ENCODE data around the gene ARHGEF11.

Gene ARHGEF11

DNA sequence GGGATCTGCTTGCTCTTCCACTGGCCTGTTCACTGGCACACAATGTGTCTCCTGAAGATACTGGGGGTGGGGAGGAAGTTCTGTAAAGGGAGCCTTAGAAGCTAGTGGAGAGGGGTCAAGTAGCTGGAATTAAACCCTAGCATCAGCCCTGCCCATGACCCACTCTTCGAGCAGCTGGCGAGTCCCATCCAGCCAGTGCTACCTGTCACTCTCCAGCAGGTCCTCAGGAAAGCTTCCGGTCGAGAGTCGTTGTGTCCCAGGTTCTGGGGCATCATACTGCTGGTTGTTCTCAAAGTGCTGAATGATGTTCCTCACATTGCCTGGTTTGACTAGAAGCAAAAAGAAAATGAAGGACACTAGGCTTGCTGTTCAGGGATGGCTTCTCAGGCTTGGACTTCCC, 94.2 kb downstream of the ARHGEF11 start:
- no peak for DNase-seq (ENCODE audit: low spot score)

DNA sequence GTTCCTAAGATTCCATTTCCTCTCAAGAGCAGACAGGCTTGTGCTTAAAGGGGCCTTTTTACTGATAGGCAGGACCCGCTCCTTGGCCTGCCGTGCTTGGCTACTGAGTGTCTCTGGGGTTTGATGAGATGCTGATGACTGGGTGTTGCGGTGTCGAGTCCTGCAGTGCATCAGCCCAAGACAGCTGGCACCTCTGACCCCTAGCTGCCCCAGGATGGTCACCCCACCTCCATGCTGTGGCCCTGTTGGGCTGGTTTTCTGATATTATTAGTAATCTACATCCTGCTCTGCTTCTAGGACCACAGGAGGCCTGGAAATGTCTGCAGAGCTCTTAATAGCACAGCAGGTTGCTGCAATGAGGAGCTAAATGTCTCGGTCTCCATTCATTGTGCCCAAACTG, 96.4 kb downstream of the ARHGEF11 start:
- DNase-seq (ENCODE audit: low spot score): no peak

DNA sequence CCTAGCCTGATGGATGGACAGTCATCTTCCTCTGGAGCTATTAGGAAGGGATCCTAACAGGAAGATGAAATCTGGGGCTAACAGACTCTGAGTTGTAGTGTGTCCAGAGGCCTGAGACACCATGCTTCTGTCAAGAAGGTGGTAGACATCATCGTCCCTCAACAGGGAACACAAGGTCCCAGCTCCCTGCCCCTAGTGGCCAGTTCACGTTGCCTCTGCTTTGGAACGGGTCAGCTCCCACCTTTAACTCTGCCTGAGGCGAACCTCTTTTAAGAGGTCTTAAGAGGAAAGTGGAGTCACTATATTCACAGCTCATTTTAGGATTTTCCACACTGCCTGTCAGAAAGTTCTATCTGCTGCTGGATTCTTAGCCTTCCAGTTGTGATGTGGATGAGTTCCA, 96.8 kb downstream of the ARHGEF11 start:
- DNase-seq (ENCODE audit: low spot score): no peak

DNA sequence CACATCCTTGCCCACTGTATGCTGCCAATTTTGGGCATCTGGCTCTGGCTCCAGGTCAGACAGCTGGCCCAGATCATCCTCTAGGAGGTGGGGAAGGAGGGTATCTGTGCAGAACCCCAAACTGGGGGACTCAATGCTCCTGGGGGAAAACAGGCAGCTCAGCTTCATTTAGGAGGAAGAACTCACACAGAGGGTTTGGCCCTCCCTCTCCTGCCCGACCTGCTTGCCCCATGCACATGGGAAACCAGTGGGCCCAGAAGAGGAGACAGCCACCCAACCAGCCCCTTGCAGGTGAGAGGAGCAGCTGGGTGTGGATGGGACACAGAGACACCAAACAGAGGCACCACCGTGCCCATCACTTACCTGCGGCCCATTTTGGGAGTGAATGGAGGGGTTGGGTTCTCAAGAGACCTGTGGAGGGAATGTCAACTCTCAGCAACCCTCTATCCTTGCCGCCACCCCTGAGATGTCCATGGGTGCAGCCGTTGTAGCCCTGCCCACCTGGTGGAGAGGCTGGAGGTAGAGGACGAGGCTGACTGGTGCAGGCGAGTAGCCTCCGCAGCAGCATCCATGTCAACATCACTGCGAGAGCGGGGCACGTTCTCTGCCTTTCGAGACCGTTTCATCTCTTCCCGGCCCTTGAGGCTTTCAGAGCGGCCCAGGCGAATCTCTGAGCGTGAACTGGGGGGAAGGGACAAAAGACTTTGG, 97.6 kb downstream of the ARHGEF11 start:
- DNase-seq (ENCODE audit: low spot score): no peak

DNA sequence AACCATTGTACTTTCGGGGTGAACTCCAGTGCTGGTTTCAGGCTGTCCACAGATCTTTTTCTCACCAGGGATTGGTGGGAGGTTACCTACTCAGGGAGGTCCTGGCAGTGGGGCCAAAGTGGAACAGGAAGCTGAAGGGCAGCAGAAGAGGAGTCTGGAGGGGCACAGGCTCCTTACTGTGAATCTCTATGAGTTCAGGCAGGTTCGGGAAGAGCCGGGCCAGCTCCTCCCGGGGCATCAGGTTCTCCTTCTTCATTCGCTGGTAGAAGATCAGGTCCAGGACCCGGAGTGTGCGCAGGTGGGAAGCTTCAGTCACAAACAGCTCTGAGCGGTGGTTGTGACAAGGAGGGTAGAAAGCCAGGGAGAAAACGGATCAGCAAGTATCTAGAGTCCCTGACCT, 98.4 kb downstream of the ARHGEF11 start:
- no peak for DNase-seq (ENCODE audit: low spot score)

DNA sequence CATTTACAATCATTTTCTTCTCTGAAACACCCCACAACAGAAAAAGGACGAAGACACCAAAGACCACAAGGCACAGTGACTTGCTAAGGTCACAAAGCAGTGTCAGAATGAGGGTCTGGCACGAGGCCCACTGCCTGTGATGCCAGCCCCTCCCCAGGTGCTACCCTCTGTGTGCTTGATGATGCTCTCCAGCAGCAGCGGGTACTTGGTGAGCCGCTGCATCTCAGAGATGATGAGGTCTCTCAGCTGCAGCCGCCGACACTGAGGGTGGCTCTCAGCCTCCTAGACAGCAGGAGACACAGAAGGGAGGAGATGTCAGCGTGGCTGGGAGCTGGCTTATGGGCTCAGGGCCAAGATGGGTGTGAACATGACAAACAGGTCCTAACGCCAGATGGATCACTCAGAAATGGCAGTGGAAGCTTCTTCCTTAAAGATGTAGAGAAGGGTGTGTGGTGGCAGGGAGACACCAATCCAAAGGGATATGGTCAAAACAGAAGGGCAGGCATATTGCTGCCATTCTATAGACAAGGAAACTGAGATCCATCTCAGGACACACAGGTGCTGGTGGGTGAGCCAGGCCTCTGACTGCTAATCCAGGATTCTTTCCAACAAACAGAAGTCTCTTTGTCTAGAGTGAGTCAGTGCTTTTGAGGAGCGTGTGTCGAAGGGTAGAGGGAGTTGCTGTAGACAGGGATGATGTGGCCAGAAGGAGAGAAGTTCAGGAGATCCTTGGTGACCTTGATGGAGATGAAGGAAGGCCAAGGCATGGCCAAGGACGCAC, 99.5 kb downstream of the ARHGEF11 start:
- no peak for DNase-seq (ENCODE audit: low spot score)

DNA sequence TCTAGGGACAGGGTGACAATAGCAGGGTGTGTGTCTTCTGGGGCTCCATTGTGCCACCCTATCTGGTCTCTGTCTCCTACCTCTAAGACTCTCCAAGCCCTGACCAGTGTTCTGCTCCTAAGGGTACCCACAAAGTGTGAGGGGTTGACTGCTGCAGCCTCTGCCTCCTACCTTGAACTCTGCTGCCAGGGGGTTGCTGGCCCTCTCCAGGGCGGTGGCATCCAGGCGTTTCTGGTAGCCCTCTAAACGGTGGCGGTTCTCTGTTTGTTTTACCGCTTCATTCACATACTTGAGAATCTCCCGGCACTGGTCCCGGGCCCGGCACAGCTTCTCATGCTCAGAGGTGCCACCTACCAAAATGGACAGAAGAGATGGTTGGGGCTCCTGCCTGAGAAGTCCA, 100.7 kb downstream of the ARHGEF11 start:
- no peak for DNase-seq (ENCODE audit: low spot score)

DNA sequence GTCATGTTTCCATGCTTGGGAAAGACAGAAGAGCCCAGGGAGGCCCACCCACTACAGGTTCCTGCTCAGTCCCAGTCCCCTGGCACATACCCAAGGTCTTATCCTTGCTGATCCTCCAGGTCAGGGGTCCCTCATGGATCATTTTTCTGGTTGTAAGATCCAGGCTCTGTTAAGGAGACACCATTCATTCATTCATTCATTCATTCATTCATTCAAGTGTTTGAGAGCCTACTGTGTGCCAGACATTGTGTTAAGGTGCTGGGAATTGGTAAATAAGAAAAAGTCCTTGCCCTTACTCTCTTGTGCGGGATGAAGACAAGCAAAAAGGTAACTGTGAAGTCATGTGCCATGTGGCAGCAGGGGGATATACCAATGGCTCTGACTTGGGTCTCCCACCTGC, 101.3 kb downstream of the ARHGEF11 start:
- no peak for DNase-seq (ENCODE audit: low spot score)

DNA sequence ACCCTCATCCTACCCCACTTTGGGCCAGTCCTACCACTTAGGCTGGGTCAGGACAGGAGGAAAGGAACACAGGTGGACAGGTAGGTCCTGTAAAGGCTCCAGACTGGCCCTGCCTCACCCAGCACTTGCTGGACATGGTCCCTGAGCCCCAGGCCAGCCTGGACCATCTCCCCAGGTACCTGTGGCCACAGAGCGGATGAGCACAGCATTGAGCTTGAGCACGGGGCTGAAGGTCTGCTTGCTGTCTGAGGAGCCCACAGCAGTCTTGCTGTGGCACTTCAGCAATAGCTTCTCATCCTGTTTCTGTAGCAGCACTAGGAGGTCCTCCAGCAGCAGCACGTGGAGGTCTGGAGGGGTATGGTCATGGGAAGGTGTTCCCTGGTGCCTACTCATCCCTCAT, 101.8 kb downstream of the ARHGEF11 start:
- no peak for DNase-seq (ENCODE audit: low spot score)

DNA sequence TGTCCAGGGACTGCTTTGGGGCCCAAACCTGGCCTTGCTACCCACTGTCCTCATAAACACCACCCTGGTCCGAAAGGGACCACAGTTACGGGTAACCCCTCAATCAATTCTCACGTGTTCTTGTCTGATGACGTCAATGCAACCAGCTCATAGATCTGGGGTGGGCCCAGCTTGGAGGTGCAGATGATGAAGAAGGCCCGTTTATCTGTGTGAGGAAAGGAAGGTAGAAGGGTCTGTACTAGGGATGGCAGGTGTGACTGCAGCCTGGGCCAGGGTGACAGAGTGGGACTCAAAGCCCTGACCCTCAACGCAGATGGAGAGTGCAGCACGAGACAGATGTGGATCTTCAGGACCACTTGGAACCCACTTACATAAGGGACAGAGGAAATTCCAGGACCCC, 103.0 kb downstream of the ARHGEF11 start:
- DNase-seq (ENCODE audit: low spot score): no peak

DNA sequence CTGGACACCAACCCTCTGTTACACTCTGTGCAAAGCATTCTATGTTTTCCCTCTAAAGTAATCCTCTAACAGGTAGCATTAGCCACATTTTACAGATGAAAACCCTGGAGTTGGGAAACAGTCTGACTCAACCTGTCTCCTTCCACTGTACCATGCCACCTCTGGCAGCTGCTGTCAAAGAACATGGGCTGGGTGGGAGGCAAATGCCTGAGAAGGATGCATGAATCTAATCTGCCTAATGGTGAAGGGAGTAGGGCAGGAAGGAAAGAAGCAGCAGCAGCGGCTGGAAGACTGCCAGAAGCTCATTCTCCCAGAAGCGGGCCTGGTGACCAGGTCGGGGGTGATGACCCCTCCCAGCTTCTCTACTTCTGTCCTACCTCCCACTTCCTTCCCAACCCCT, 103.4 kb downstream of the ARHGEF11 start:
- DNase-seq (ENCODE audit: low spot score): no peak

DNA sequence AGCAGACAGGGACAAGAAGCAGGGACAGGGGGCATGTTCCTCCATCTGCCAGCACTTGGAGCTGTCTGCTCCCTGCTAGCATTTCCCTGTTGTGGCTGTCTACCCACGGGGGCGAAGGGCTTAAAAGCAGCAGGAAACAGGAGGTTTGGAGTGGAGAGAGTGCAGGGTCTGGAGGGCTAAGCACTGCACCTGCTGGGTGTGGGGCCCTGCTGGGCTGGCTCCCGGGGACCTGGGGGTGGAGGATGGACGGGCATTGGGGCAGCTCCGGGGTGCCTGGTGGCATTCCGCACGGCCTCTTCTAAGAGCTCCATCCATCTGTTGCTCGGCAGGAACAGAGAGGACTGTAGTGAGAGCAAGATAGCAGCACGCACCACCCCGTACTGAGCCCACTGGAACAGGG, 103.9 kb downstream of the ARHGEF11 start:
- DNase-seq (ENCODE audit: low spot score): no peak

DNA sequence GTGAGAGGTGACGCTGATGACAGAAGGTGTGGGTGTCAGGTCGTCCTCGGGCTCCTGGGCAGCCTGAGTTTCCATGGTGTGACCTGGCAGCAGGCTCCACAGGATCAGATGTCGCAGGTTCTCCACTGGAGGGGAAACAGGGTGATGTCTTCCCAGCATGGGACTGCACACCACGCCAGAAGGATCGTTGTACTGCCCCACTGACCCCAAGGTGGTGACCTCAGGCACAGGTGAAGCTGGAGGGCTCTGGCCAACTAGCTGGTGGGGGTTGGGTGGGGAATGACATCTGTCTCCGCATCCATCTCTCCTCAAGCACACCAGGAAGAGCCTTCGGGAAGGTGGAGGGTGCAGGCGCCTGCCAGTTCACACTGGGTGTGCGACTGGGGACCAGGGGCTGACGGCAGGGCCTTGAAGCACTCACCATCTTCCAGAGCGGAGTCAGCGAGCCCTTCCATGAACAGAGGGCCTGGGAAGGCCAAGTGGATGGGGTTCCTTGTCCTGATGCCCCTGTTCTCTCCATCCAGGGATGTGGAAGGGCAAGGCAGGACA, 105.7 kb downstream of the ARHGEF11 start:
- no peak for DNase-seq (ENCODE audit: low spot score)

DNA sequence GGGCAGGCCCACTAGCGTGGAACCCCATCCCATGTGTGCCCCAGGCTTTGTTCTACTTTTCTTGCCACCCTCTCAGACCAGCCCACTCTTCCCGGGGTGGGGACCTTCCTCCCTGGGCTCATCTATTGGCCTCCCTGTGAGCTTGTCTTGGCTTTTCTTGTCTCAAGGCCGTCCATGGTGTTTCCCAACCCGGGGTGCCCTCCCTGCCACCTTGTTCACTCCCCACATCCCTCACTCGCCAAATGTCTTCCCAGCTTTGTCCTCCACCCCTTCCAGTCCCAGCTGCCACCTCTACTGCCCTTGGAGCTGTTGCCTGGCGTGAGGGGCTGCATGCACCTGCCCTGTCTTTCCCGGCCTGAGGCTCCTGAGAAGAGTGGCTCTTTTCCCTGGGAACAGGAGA, 106.7 kb downstream of the ARHGEF11 start:
- no peak for DNase-seq (ENCODE audit: low spot score)

DNA sequence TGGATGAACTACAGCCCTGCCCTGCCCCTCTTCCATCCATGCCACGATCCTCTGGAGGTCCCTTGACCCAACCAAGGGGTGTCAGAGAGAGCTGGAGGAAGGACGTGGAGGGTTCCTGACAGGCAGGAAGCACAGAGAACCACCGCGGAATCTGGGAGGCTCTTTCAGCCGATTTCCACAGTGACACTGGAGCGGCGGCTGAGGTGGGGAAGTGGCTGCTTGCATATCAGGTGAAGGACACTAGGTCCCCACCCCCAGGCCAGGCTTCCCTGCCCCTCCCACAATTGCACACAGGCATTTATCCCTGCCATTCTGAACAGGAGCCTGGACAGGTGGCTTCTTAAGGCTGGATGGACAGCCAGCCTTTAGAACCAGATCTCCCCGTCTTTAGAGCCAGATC, 107.7 kb downstream of the ARHGEF11 start:
- no peak for DNase-seq (ENCODE audit: low spot score)

DNA sequence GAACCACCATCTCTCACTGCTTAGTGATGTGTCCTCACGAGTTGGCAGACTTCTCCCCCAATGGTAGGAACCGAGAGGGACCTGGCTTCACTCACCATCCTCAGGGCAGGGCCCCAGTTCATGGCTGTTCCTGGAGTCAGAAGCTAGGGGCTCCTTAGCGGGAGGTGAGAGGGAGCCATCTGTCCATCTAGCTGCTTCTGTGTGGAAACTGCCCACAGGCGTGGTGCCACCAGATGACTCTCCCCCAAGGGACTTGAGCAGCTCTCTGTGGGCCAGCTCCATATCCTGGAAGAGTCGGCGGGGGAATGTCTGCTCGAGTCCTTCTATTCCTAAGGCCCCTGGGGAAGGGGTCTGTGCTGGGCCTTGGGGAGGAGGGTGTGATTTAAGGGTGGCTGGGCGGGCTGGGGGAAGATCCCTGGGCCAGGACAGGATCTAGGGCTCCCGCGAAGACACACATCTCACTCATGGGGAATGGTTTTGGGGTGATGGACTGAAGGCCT, 108.8 kb downstream of the ARHGEF11 start:
- DNase-seq (ENCODE audit: low spot score): no peak

DNA sequence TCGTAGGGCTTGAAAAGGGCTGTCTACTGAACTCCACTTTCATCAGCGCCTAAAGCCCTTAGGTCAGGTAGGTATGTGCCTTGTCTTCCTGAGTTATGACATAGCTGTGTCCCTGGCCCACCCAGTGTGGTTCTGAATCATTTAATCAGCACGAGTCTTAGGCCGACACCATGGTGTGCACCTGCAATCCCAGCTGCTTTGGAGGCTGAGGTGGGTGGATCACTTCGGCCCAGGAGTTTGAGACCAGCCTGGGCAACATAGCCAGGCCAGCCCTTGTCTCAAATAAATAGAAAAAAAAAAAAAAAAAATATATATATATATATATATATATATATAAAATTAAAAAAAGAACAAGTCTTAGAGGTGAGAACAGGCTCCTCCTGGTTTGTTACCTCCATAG, 109.4 kb downstream of the ARHGEF11 start:
- no peak for DNase-seq (ENCODE audit: low spot score)

DNA sequence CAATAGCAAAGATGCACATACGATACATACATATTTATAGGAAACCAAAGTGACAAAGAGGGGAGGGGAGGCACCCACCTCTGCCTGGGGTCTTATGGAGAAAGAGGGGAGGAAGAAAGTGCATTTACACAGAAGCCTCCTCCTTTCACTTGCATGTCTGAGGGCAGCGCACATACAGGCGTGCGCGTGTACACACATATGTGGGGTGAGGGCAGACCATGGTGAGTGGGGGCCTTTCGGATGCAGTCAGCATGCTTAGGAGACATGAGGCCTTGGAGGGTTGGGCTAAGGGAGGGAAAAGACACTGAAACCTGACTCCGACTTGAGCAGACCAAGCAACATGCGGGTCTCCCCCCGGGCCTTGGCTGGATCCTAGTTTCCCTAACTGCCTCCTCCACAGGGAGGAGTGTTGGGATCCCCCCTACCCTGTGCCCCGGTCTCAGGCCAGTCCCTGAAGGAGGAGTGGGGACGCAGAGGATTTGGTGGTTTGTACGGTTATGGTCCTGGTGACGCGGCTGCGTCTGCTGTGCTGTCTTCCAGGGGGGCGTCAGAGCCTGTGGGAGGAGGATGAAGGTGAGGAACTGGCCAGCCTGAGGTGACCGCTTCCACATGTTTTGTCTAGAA, 109.9 kb downstream of the ARHGEF11 start:
- DNase-seq (ENCODE audit: low spot score): no peak

DNA sequence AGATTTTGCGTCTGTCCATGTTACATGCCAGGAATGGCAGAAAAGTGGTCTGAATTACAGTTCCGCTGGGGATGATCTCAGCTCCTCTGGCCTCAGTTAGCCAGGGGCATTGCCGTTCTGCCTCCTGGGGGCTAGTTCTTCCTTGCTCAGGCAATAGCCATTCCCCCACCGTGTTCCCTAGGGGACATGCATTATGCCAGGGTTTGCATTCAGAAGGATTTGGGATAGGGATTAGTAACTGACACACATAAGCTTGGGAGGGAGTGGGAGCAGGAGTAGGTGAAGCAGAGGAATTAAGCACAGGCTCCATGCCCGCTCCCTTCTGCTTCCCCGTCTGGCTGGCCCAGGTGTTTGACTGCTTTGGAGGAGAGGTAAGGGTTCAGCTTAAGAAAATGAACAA, 112.4 kb downstream of the ARHGEF11 start:
- DNase-seq (ENCODE audit: low spot score): no peak

DNA sequence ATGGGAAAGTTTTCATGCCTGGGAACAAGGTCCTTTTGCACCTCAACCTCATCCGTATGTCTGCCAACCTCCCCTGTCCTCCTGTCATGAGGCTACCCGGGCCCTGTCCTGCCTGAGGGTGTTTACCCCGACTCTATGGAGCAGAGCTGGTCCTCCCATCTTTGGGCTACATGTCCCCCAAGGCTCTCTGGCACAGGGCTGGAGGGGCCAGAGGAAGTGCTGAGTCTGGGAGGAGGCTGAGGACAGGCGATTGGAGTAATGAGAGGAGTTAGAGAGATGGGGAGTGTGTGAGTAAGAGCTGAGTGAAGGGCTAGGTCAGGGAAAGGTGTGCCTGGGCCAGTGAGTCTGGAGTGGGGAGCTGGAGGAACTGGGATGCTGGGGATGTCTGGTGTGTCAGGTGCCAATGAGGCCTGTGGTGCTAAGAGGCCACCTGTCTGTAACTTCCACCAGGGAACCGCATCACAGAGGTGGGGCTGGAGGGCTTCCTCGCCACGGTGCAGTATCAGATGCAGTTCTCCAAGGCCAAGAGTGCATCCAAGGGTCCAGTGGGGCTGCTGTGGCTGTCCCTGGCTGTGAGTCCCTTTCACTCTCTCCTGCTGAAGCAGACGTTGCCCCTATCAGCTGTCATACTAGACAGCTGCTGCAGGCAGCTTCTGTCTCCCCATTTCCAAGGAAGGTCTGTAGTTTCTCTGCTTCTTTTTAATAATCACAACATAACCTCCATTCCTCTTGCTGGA, 113.4 kb downstream of the ARHGEF11 start:
- no peak for DNase-seq (ENCODE audit: low spot score)

DNA sequence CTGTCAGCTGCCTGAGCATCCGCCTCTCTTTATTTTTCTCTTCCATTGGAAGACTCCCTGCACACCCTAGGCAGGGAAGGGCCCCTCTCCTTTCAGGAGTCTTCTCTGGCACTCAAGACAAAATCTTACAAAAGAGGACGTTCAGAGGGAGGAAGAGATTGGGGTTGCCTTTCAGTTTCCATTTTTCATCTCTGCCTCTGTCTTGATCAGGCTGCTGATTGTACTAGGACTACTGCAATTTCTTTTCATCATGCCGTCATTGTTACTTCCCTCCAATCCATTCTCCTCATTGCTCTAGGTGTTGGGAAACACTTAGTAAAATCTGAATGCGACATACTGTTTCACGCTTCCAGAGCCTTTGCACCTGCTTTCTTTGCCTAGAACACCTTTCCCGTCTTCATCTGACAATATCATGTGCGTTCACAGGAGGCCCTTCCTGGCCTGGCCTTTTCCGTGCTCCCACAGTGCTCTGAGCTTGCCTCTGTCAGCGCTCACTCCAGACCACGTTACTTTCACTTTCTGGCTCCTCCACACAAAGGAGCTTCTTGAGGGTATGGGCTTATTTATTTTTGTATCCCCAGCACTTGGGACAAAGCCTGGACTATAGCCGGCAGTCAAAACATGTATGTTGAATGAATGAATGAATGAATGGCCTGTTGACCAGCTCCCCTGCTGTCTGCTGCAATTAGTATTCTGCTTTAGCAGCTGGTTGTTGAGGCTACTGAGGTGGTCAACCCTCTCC, 114.2 kb downstream of the ARHGEF11 start:
- DNase-seq (ENCODE audit: low spot score): no peak
